HG03565 (cell line): Measurements from ENCODE around the gene LRRC28.

ENCODE experiments used
- ATAC-seq: cut with Tn5 transposase; IDR thresholded peaks from one replicate; pipeline ENCODE4 v1.9.1; 2021; ENCODE audit warnings: mild to moderate bottlenecking, moderate library complexity; ENCODE audit not compliant: unreplicated experiment

Gene LRRC28

GRCh38 chr15:99414755-99415731 is 163.8 kb downstream of the LRRC28 start:
- no peak for ATAC-seq

GRCh38 chr15:99416191-99417188 is 165.2 kb downstream of the LRRC28 start:
- ATAC-seq = no peak

- ATAC-seq = no peak
These were observed 169.9 kb downstream of the LRRC28 start for GRCh38 chr15:99421172-99421656.

GRCh38 chr15:99421758-99422157 is 170.5 kb downstream of the LRRC28 start:
- ATAC-seq = no peak

GRCh38 chr15:99423186-99424130 is 172.2 kb downstream of the LRRC28 start:
- no peak for ATAC-seq

- ATAC-seq = no peak
These were observed 172.9 kb downstream of the LRRC28 start for GRCh38 chr15:99424131-99424571.

GRCh38 chr15:99424978-99425656 is 173.8 kb downstream of the LRRC28 start:
- peak; percentile 82 for ATAC-seq

- ATAC-seq = no peak
These were observed 174.5 kb downstream of the LRRC28 start for GRCh38 chr15:99425657-99426301.

GRCh38 chr15:99426431-99427105 is 175.3 kb downstream of the LRRC28 start:
- no peak for ATAC-seq

- no peak for ATAC-seq
These were observed 175.9 kb downstream of the LRRC28 start for GRCh38 chr15:99427210-99427609.

GRCh38 chr15:99427668-99428361 is 176.5 kb downstream of the LRRC28 start:
- no peak for ATAC-seq

- ATAC-seq = no peak
These were observed 178.4 kb downstream of the LRRC28 start for GRCh38 chr15:99429681-99430081.

GRCh38 chr15:99430881-99431401 is 179.7 kb downstream of the LRRC28 start:
- no peak for ATAC-seq

- ATAC-seq = no peak
These were observed 180.4 kb downstream of the LRRC28 start for GRCh38 chr15:99431661-99432091.

- no peak for ATAC-seq
These were observed 181.2 kb downstream of the LRRC28 start for GRCh38 chr15:99432271-99433025.

- ATAC-seq = peak; percentile 50
These were observed 181.9 kb downstream of the LRRC28 start for GRCh38 chr15:99433026-99433756.
